Gastrocnemius medialis (tissue), 4 donors: ENCODE results near the gene AHCTF1. TPM values are rescaled to one million over a fixed set of nuclear protein-coding genes. Genes with fewer than 3 reads are reported as not detected.
"Not testable (repeated sequence)": the region's sequence is repeated elsewhere in the genome, so short reads cannot be mapped to it uniquely, and the experiment has no call there.

ENCODE experiments used
- ATAC-seq, 2 donors: fragments of 150-250 bp; one replicate each; pipeline ENCODE4 v1.9.1; 2016
- DNase-seq, 2 donors: peaks; one replicate each; pipeline ENCODE4 v3.0.0-alpha.2; 2019
- H3K27ac ChIP-seq, 4 donors: fragments of 200-600 bp; sonication (generic); 1 replicate in 1 of 4; 2 replicates in 3 of 4; pipeline ENCODE4 v1.5.1; 2016 to 2018; ENCODE audit warnings: mild to moderate bottlenecking in 2 of 4, moderate library complexity in 1 of 4
- H3K27me3 ChIP-seq, 3 donors: fragments of 200-600 bp; sonication (generic) in 2 of 3; 1 replicate in 1 of 3; 2 replicates in 2 of 3; pipeline versions ENCODE4 v1.5.1 to v1.6.0; 2016 to 2019; ENCODE audit warnings: mild to moderate bottlenecking in 1 of 3, moderate library complexity in 1 of 3
- H3K36me3 ChIP-seq, 2 donors: fragments of 200-600 bp; sonication (generic) in 1 of 2; one replicate each; pipeline ENCODE4 v1.5.1; 2017 to 2018
- H3K4me1 ChIP-seq, 2 donors: fragments of 200-600 bp; sonication (generic) in 1 of 2; one replicate each; pipeline ENCODE4 v1.5.1; 2016 to 2017; ENCODE audit warnings: mild to moderate bottlenecking in 2 of 2
- H3K4me3 ChIP-seq, 4 donors: fragments of 200-600 bp; sonication (generic) in 3 of 4; 1 replicate in 1 of 4; 2 replicates in 3 of 4; pipeline ENCODE4 v1.5.1; 2016 to 2019; ENCODE audit warnings: mild to moderate bottlenecking in 2 of 4
- H3K9me3 ChIP-seq, 3 donors: fragments of 200-600 bp; sonication (generic) in 2 of 3; 1 replicate in 1 of 3; 2 replicates in 2 of 3; pipeline ENCODE4 v1.5.1; 2016 to 2019
- CTCF ChIP-seq, 5 experiments: fragments of 450-650 bp in 3 of 5; fragments of 200-600 bp in 2 of 5; sonication (generic) in 2 of 5; IDR thresholded peaks in 4 of 5; conservative IDR thresholded peaks in 1 of 5; 1 replicate in 4 of 5; 2 replicates in 1 of 5; pipeline ENCODE4 v1.5.1; 2016 to 2019; ENCODE audit warnings: antibody characterized with exemption in 5 of 5, mild to moderate bottlenecking in 3 of 5, moderate library complexity in 3 of 5
- POLR2A ChIP-seq, 2 donors: fragments of 450-650 bp; IDR thresholded peaks; one replicate each; pipeline ENCODE4 v1.6.1; 2017; ENCODE audit warnings: antibody characterized with exemption in 2 of 2, mild to moderate bottlenecking in 2 of 2, moderate library complexity in 2 of 2
- in situ Hi-C, 4 donors: fragments of 200-750 bp; cut with MboI; loops; one replicate each; pipeline versions ENCODE4 v1.15.0 to v1.8.0; 2017; ENCODE audit warnings: low sequenced_read_pairs in 4 of 4
- intact Hi-C: fragments of 100-400 bp; cut with DNase I; formaldehyde crosslinking; loops from one replicate; pipeline ENCODE4 v1.15.1; 2023; ENCODE audit warnings: low total_unique reads
- total RNA-seq, 4 donors: library from RNA; depleted of rRNA; stranded (reverse); fragments of >200 nt; gene quantifications; one replicate each; pipeline versions ENCODE4 v1.1.0 to v1.2.3, GENCODE V29; 2016

AHCTF1 gene
- total RNA-seq, 4 donors from 2014 or later: 21.7 to 28.5 (median 24.7) TPM

DNA sequence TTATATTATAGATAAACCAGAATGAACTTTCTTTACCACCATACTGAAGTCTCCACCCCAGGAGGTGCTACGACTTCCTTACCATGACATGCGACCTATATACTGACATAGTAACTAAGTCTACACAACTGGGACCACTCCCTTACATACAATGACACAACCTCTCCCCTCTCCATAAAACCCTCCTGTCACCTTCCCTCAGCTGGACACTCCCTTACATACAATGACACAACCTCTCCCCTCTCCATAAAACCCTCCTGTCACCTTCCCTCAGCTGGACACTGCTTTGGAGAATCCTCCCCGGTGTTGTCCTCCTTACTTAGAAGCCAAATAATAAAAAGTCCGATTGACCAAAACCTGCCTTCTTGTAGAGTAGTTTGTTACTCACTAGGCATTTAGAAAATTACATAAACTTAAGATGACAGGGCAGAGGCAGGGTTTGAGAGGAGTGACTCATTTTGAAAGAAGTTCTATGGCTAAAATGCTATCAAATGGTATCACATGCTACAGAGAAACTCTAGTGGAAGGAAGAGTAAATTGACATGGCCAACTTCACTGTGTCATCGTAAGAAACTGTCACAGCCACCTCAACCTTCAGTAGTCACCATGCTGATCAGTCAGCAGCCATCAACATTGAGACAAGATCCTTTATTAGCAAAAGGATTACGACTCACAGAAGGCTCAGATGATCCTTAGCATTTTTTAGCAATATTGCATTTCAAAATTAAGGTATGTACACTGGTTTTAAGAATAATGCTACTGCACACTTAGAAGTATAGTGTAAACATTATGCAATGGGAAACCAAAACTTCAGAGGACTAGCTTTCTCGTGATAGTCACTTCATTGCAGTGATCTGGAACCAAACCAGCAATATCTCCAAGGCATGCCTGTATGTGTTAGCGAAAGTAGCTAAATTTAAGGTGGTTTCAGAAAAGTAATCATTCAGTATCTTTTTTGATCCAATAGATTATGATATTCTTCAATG, 56.4 kb downstream of the AHCTF1 start:
- intact Hi-C loops (no loop called here), in situ Hi-C loops (no loop called here)
- Histone ChIP-seq H3K4me1 (peaks cover 0 to 4% of the 10 kb centered on the region in 2 donors), H3K4me3 (no peak overlapping the region), H3K9me3 (no peaks in the 10 kb centered on the region), H3K27me3 (no peaks in the 10 kb centered on the region), H3K27ac (no peak overlapping the region), H3K36me3 (peaks cover 0 to 44% of the 10 kb centered on the region in 2 donors)
- ATAC-seq (no peak), DNase-seq (no peak)
- no peak for TF ChIP-seq POLR2A (IDR thresholded peaks at IDR 0.05)
- no peak for TF ChIP-seq CTCF (IDR thresholded peaks at IDR 0.05 in 4 of 5, conservative IDR thresholded peaks at IDR 0.05 in 1 of 5)

GRCh38 chr1:246865921-246866320, 65.8 kb downstream of the AHCTF1 start:
- no peaks in the 10 kb centered on the region for H3K27me3 ChIP-seq
- in situ Hi-C loops: no loop called here
- no peak for ATAC-seq
- TF ChIP-seq CTCF (IDR thresholded peaks at IDR 0.05 in 4 of 5, conservative IDR thresholded peaks at IDR 0.05 in 1 of 5) (no peak), POLR2A (IDR thresholded peaks at IDR 0.05) (no peak)
- no peaks in the 10 kb centered on the region for H3K4me1 ChIP-seq
- H3K9me3 ChIP-seq: no peaks in the 10 kb centered on the region
- no peak overlapping the region for H3K4me3 ChIP-seq
- no peak overlapping the region for H3K27ac ChIP-seq
- peaks cover 0 to 51% of the 10 kb centered on the region in 2 donors for H3K36me3 ChIP-seq
- no peak for DNase-seq
- intact Hi-C loops: no loop called here

GRCh38 chr1:246863791-246864190, 68.0 kb downstream of the AHCTF1 start:
- H3K27ac ChIP-seq, H3K27me3 ChIP-seq, DNase-seq, H3K9me3 ChIP-seq, H3K4me3 ChIP-seq, ATAC-seq, intact Hi-C loops, H3K4me1 ChIP-seq, in situ Hi-C loops: not testable (repeated sequence)
- H3K36me3 ChIP-seq: peaks cover 0 to 60% of the 10 kb centered on the region in 2 donors

DNA sequence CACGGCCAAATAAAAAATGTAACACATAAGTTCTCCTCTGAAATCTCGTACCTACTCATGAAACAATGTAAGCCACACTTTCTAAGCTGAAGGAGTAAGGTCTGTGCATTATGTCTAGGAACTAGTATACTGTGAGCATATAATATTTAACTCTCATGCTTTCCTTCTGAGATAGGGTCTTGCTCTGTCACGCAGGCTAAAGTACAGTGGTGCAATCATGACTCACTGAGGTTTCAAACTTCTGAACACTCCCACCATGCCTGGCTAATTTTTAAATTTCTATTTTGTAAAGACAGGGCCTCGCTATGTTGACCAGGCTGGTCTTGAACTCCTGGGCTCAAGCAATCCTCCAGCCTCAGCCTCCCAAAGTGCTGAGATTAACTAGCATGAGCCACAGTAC, 71.3 kb downstream of the AHCTF1 start:
- Histone ChIP-seq H3K27ac (no peak overlapping the region), H3K36me3 (peaks cover 0 to 82% of the 10 kb centered on the region in 2 donors), H3K9me3 (no peaks in the 10 kb centered on the region), H3K4me1 (no peaks in the 10 kb centered on the region), H3K27me3 (no peaks in the 10 kb centered on the region), H3K4me3 (no peak overlapping the region)
- ATAC-seq: no peak
- intact Hi-C loops: no loop called here
- in situ Hi-C loops: no loop called here
- no peak for DNase-seq
- TF ChIP-seq CTCF (IDR thresholded peaks at IDR 0.05 in 4 of 5, conservative IDR thresholded peaks at IDR 0.05 in 1 of 5): no peak
- no peak for TF ChIP-seq POLR2A (IDR thresholded peaks at IDR 0.05)

DNA sequence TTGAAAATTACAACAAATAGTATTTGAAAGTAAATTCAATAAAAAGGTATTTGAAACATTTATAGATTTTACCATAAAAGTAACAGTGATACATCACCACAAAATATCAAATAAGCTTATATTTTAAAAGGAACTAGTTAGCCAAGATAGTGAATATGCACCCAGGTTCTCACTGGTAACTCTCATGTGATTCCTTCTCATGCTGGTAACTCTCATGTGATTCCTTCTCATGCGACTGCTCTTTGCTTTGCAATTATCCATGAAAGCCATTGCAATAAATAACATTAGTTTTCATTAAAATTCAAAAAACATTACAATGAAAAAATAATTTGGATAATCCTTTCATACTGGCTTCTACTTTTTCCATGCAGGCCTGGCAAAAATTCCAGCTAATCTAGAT, 75.4 kb downstream of the AHCTF1 start:
- intact Hi-C loops: no loop called here

DNA sequence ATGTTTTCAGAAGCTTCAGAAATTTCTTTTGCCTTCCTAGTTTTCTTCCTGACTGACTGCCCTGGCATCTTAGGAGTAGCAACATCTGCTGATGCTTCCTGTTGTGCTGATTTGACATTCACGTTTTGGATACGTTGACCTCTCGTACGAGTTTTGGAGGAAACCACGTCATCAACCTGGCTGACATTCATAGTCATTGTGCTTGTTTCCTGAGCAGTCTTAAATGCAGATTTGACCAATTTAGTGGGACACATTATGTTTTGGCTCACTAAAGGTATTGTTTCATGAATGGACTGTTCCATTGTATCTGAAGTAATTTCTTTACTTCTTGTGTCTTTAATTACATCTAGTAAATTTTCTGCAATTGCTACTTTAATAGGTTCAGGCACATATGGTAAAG, 81.1 kb downstream of the AHCTF1 start:
- H3K4me1 ChIP-seq, intact Hi-C loops, H3K27me3 ChIP-seq, in situ Hi-C loops, DNase-seq, H3K9me3 ChIP-seq, H3K4me3 ChIP-seq: not testable (repeated sequence)
- ATAC-seq: peak; percentile 64 to 76
- peaks cover 2 to 83% of the 10 kb centered on the region in 2 donors for H3K36me3 ChIP-seq
- peak overlapping the region in 3 of 4 donors; percentile 58 to 66 (median 58) for H3K27ac ChIP-seq

More for the DNA sequence above, 75.4 kb downstream of the AHCTF1 start:
- Histone ChIP-seq H3K9me3 (no peaks in the 10 kb centered on the region), H3K4me1 (no peaks in the 10 kb centered on the region), H3K27ac (no peak overlapping the region), H3K36me3 (peaks cover 0 to 97% of the 10 kb centered on the region in 2 donors), H3K27me3 (no peaks in the 10 kb centered on the region), H3K4me3 (no peak overlapping the region)
- no peak for TF ChIP-seq POLR2A (IDR thresholded peaks at IDR 0.05)
- TF ChIP-seq CTCF (IDR thresholded peaks at IDR 0.05 in 4 of 5, conservative IDR thresholded peaks at IDR 0.05 in 1 of 5): no peak
- no peak for DNase-seq
- in situ Hi-C loops: no loop called here
- no peak for ATAC-seq
